ENCODE data around the gene SPTB.

The SPTB gene

GRCh38 chr14:64723691-64724577, 155.8 kb downstream of the SPTB start:
- no peak for DNase-seq

GRCh38 chr14:64722842-64723447, 156.8 kb downstream of the SPTB start:
- DNase-seq = no peak

GRCh38 chr14:64721899-64722298, 157.8 kb downstream of the SPTB start:
- DNase-seq = no peak

- no peak for DNase-seq
Measured at GRCh38 chr14:64721391-64721791, 158.3 kb downstream of the SPTB start.

- DNase-seq = no peak
Measured at GRCh38 chr14:64720131-64720576, 159.6 kb downstream of the SPTB start.

GRCh38 chr14:64719601-64720000, 160.1 kb downstream of the SPTB start:
- no peak for DNase-seq

- DNase-seq = no peak
Measured at GRCh38 chr14:64718762-64719161, 160.9 kb downstream of the SPTB start.

GRCh38 chr14:64717870-64718269, 161.8 kb downstream of the SPTB start:
- DNase-seq = no peak

- DNase-seq = no peak
Measured at GRCh38 chr14:64715628-64716412, 163.9 kb downstream of the SPTB start.

- no peak for DNase-seq
Measured at GRCh38 chr14:64715146-64715627, 164.5 kb downstream of the SPTB start.

GRCh38 chr14:64714432-64715025, 165.2 kb downstream of the SPTB start:
- DNase-seq = no peak

GRCh38 chr14:64713677-64714076, 166.0 kb downstream of the SPTB start:
- no peak for DNase-seq

GRCh38 chr14:64711039-64711438, 168.7 kb downstream of the SPTB start:
- no peak for DNase-seq

GRCh38 chr14:64709126-64709525, 170.6 kb downstream of the SPTB start:
- no peak for DNase-seq

- DNase-seq = no peak
Measured at GRCh38 chr14:64708148-64709004, 171.3 kb downstream of the SPTB start.

GRCh38 chr14:64707661-64708060, 172.0 kb downstream of the SPTB start:
- no peak for DNase-seq

GRCh38 chr14:64706593-64707193, 173.0 kb downstream of the SPTB start:
- no peak for DNase-seq

- DNase-seq = no peak
Measured at GRCh38 chr14:64706119-64706592, 173.6 kb downstream of the SPTB start.

GRCh38 chr14:64705381-64706118, 174.2 kb downstream of the SPTB start:
- DNase-seq = no peak

- peak; percentile 53 for DNase-seq
Measured at GRCh38 chr14:64704743-64705380, 174.8 kb downstream of the SPTB start.
